Loucy (cell line): ENCODE data around the gene SDC1.

Experiments
- CTCF ChIP-seq: fragments of 200-600 bp; sonication (generic); conservative IDR thresholded peaks from 2 replicates; pipeline ENCODE4 v1.5.1; 2014; ENCODE audit warnings: mild to moderate bottlenecking, antibody characterized with exemption, low read length
- EZH2phosphoT487 ChIP-seq: fragments of 200-600 bp; IDR thresholded peaks from 2 replicates; pipeline ENCODE4 v1.6.1; 2018; ENCODE audit warnings: antibody characterized with exemption, mild to moderate bottlenecking, moderate library complexity, borderline replicate concordance

DNA sequence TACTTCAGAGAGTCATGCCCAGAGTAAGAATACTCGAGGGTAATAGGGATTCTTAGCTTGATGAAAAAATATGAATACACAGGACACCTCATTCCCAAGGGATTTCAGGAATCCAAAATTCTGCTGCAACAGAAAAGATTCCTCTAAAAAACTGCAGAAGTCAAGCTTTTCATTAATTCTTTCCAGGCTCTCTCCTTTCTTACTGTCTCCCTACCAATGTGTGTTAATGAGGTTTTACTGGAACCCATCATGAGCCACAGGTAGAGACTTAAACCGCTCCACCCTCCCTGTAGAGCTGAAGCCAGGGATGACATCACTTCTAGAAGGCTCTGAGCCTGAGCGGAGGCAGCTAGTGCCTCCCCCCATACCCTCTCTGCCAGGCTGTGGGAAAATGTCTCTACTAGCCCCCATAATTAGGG, 3.4 kb downstream of the SDC1 start:
- TF ChIP-seq CTCF (no peak), EZH2phosphoT487 (no peak)
